SW 1271 (cell line): ENCODE data around the gene CNTN6.
"Not testable (repeated sequence)": the region's sequence is repeated elsewhere in the genome, so short reads cannot be mapped to it uniquely, and the experiment has no call there.

ENCODE experiments used
- DNase-seq, 2 experiments: peaks; one replicate each; lab custom pipeline; 2025; lab: John Stamatoyannopoulos, UW

The CNTN6 gene

DNA sequence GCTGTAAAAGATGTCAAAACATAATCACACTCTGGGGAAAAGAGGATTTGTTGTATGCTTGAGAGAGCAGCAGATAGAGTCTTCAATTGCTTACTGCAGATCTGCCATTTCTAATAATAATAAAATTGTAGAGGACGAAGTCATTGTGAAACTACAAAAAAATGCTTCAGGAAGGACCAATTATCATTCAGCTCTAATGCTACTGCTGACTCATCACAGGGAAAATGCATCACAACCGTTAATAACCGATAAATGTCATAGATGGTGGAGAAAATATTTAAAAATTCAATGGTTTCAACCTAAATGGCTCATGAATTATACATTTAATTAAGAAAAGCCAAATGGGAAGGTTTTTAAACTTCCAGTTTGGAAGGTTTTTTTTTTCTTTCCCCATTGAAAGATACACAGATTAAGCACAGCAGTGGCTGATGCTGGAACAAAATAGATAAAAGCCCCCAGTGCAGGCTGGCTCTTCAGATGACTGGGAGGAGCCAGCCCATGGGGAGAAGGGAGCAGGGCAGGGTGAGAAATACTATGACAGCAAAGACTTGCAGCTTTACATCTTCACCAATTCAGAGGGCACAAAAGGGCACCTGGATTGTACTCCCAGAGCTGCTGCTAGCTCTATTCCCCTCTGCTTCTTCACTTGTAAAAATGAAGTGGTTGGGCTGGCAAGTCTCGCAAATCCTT lies 196.1 kb downstream of the CNTN6 start:
- DNase-seq, result no peak

DNA sequence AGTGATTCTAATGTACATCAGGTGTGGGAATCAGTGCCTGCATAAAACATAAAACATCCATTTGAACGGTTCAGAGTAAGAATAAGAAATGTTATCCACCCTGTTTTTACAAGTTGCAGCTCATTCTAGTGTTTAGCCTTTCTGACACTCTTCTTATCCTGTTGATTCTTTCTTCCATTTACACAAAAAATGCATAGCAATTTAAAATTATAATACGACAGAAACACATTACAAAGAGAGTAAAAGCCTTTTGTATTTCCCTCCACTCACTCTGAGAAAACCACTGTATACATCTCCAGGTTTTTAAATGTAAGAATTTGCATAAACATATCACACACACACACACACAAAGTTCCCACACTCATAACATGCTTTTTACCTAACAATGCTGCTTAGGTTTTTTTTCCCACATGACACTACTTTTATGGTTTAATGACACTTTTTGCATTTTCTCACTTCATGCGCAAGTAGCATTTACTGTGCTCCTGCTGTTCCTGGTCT lies 199.8 kb downstream of the CNTN6 start:
- no peak for DNase-seq

DNA sequence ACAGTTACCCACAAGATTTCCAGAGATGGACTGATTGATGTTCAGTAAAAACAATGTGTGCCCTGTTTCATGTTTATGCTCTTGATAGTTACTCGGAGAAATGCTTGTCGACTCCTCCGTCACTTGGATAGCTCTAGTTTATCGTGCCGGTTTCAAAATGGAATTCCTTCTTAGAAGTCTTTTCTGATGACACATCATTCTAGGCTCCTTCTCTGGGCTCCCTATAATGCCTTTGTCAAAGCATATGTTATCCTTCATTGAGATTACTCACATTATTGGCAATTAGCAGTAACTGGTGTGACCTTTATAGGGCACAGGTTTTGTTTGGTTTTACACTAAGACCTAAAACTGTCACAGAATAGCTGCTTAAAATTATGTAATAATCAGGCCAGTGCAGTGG lies 201.8 kb downstream of the CNTN6 start:
- no peak for DNase-seq

DNA sequence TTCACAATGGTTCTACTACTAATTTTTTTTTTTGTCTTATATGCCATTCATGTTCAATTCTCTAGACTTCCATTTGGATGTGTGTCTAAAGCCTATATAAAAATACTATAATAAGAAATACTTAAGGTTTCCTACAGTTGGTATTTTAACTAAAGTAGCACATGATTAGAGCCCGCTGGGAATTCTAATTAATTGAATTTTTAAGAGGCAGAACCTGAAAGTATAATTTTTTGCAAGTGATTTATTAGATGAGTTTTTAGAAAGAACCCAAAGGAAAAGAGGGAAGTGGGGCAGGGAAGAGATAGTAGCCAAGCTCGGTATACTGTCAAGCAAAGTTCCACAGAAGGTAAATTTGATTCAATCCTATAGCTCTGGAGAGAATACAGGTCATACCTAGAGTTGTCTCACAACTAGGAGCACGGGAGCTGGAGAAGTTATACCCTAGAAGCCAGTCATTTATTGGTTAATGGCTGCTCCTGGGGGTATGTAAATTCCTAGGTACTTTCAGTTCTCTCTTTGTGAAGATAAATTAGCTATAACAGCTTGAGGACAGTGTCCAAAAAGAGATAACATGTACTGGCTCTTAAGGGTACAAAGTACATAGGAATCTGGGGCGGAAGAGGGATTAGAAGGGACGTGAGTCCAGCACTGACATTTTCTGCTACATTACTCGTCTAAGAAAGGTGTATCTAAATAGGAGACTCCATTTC lies 225.6 kb downstream of the CNTN6 start:
- DNase-seq, result no peak

DNA sequence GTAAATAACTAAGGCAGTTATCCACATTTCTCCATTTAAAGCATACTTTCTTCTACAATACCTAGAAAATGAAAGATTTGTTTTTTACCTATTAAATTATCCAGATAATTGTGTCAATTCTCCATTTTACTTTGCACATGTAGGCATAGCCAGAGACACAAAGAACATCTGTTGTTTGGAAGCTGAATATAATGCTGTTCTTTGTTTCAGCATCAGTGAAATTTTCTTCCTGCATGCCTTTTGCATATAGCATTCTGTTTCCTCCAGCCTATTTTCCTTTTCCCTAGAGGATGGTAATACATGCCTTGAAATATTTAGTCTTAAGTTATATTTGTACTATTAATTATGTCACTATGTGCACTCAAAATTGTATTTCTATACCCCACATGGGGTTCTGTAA lies 233.7 kb downstream of the CNTN6 start:
- DNase-seq, result no peak

DNA sequence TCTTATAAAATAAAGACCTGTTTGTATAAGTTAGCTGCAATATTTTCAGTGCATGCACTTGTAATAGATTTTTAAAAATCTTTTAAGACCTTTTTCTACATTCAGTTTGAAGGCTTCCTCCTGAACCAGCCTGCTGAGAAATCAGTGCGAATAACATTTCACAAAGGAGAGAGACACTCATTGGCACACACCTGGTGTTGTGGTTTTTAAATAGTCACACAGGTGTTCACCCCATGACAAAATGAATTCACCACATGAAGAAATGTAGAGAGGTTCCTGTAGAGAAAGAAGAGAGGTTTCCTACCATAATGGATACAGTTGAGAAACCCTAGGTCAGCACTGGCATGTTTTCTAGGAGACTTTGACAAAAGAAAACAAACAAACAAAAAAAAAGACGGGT lies 237.3 kb downstream of the CNTN6 start:
- DNase-seq, result no peak

DNA sequence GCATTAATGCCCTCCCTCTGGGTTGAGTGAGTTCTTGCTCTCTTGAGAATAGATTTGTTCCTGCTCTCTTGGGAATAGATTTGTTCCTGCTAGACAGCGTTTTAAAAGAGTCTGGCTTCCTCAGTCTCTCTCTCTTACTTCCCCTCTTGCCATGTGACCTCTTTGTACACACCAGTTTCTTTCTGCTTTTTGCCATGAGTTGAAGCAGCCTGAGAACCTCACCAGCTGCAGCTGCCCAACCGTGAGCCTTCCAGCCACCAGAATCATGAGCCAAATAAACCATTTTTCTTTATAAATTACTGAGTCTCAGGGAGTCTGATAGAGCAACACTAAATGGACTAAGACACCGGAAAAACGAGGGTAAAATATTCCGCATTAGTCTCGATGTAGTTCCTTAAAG lies 253.6 kb downstream of the CNTN6 start:
- no peak for DNase-seq

DNA sequence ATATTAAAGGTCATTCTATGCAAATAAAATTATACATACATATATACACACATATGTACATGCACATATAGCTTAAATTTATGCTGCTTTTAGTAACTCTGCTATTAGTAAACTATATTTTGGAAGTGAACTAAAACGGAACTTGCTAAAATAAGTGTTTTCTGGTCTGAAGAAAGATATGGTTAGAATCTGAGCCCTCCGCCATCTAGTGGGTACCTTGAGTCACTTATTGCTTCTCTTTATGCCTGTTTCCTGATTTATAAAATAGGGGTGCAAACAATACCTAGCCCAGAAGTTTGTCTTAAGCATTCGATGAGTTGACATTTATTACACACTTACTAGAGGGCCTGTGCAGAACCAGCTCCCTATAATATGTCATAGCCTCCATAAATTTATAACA lies 255.7 kb downstream of the CNTN6 start:
- no peak for DNase-seq

DNA sequence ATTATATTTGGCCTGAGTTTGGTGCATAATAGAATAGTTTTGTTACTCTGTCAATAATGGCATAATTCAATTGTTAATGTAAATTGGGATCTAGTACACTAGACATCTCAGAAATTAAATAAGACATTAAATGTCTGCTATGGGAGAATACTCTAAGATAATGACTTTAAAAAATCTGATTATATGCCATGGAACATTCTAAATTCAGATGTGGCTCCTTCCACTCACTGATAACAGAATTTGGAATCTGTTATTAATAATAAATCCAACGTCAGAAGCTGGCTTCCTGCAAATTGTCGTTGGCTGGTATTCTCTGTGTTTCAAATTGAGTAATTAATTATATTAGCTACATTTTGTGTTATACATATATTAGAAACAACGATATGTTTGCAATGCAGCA lies 258.1 kb downstream of the CNTN6 start:
- DNase-seq, result no peak

DNA sequence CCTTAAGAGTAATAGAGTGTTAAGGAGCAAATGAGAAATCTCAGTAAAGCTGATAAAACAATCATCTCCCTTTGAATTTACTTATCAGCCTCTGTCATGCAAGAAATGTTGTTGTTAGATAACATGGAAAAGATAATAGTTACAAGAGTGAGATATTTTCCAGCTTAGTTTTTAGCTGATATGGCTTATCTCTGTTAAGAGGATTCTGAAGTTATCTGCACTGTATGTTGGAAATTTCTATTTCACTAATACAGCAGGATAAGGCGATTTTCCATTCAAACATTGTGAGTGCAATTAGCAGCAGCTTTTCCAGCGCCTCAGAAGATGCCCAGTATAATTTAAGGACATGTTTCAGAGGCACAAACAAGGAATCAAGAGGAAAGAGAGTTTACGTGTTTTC lies 262.9 kb downstream of the CNTN6 start:
- no peak for DNase-seq

DNA sequence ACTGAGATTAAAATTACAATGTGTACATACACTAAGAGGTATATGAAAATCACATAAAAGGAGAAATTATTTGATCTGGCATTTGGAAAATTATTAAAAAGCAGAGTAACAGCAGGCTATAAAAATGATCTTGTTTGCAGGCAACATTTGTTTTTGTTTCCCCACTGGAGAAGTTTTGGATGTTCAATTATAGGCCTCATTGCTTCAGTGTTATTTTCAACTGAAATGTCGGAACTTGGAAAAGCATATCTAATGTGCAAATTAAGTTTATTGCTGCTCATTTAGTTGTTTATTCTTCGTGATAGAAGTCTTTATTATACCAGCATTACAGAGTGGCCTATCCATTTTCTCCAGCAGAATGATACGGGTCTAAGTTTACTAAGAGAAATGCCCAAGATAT lies 263.3 kb downstream of the CNTN6 start:
- no peak for DNase-seq

DNA sequence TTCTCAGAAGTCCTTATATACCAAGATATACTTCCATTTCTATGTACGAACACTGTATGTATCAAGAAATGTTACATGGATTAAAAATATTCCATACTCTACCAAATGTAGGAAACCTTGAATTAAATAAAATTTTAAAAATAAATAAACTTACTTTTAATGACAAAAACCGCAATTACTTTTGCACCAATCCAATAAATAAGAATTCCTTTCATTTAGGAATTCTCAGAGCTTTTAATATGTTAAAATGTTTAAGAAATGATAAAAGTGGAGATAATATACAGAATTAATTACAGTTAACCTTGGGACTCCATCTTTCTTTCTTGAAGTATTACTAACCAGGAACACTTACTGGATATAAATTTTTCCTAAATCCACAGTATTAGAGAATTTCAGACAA lies 272.7 kb downstream of the CNTN6 start:
- no peak for DNase-seq

DNA sequence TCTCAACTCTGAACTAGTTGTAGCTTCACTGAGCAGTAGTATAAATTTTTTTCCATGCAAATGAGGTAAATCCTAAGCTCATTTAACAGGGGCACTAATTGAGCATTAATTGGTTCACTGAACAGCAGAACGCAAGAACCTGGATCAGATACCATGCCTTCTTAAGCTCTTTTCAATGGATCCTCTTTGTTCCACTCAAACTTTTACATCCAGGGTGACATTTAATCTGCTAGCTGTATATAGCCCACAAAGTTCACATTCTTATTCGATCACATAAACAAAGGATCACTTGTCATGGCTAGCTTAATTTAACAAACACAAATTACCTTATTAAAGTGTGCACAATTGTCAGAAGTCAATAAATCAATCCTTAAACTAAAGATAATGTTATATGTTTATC lies 281.6 kb downstream of the CNTN6 start:
- no peak for DNase-seq

DNA sequence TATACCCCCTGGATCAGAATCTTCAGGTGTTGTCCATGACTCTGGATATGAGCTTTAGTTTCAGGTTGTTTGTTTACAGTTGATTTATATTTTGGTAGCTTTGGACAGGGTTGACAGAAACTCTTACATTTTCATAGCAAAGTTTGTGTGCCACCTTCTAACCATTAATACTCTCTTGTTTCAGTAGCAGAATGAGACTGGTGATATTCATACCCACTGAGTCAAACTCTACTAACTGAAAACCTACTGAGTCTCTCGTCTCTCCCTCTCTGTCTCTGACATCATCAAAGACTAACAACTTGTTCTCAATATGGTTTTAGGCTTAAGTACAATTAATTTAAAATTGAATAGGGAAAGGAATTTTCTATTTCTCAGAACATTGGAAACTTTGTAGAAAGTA lies 282.3 kb downstream of the CNTN6 start:
- DNase-seq, result no peak

DNA sequence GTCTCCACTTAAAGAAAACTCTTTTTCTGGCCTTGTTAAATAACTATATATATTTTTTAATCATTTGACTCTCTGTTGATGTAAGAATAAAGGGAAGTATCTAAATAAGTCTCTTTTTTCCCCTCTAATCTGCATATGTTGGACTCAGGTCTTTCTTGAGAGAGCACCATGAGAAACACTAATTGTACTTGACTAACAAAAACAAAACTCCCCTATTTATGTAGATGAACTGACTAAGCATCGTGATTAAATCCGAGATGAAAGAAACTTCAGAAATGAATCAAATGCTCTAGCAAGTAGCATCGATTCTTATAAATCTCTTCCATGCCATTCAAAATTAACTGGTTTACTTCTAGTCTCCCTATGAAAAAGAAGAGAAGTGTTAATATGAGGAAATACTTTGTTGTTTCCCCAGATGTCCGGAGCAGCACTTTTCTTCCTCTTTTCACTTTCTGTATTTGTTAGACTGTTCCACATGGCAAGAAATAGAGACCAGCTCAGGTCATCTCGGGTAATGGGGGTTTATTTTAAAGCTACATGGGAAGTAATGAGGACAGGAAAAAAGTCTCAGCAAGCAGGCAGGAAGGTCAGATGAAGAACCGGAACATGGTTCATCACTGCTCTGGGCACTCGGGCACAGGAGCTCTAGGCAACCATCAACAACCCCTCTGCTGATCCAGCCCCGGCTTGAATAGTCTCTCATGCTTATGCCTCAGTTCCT lies 288.3 kb downstream of the CNTN6 start:
- no peak for DNase-seq

DNA sequence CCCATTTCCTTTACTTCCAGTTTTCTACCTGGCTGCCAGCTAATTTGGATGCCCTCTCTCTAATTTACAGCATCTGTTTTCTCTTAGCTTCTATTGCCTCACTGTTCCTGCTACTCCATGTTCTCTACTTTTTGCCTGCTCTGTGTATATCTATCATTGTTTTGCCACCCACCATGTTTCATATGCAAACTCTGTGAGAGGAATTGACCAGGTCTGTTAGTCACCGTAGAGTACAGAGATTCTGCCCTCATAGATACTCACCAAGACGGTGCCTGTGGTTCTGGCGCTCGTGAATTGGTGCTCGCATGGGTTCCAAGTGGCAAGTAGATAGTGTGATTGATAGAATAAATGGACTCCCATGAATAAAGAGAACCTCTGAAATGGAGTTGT lies 288.8 kb downstream of the CNTN6 start:
- DNase-seq, result no peak

DNA sequence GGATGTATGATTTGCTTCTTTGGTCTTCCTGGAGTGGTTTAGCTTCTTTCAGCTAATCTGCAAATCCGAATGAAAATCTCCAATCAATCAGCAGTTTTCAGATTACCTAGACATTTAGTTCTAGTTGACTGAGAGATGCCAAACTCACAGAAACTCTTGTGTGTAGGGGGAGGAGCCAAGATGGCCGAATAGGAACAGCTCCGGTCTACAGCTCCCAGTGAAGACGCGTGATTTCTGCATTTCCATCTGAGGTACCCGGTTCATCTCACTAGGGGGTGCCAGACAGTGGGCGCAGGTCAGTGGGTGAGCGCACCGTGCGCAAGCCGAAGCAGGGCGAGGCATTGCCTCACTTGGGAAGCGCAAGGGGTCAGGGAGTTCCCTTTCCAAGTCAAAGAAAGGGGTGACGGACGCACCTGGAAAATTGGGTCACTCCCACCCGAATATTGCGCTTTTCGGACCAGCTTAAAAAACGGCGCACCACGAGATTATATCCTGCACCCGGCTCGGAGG lies 294.6 kb downstream of the CNTN6 start:
- DNase-seq, result not testable (repeated sequence)

DNA sequence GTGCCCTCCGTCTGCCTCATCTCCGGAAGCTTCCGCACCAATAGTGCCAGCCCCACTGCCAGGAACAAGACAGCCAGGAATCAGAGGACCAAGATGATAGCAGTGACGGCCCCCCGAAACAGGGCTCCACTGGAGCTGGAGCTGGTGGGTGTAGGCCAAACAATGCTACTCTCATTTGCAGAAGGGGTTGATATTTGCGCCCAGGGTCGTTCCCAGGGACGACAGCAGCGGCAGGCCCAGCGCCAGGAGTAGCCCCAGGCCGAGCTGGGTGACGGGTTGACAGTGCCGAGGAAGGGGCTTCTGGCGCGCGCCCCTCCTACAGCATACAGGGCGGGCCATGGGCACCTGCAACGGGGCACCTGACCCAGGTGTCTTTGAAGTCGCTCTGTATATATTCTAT lies 301.4 kb downstream of the CNTN6 start:
- no peak for DNase-seq

DNA sequence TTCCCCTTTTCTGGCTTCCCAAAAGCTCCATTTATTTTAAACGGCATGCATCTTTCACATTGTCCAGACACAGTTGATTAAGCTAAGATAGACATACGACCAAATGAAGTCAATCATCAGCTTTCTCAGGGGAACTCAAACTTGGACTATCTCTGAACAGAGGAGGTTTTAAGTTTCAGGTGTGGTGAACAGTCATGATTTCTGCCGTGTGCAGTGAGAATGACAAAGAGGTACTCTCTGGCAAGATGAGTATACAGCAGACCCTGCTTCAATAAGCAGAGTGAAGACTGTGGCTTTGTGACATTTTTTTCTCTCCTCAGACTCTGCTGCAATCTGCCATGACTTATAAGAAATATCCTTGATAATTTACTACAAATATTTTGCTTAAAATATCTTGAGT lies 307.7 kb downstream of the CNTN6 start:
- no peak for DNase-seq

DNA sequence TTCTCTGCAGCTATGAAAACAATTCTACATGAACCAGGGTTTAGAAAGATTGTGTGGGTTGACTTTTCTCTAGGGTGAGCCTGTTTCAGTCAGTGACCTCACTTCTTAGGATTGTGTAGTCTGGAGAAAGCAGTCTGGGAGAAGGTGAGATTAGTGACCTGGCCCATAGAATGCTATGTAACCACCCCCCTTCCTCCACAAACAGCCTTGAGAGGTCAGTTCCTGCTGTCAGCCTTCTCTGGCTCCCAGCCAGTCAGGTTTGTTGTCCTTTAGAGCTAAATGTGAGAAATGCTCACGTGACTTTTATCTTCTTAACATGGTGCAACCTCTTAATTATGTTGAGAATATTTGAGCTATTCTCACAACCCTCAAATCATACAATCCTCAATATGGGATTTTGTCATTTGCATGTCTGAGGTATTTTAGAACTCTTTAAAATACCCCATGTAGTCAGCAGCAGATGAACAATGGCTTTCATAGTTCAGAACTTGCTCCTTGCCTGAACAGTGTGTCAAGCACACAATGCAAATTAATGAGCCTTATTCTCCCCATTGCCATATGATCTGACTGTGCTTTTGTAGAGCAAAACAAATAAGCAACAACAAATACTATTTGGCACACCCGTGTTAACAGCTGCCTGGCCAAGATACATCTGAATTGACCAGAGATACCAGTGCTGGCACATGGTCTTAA lies 311.6 kb downstream of the CNTN6 start:
- DNase-seq, result no peak

DNA sequence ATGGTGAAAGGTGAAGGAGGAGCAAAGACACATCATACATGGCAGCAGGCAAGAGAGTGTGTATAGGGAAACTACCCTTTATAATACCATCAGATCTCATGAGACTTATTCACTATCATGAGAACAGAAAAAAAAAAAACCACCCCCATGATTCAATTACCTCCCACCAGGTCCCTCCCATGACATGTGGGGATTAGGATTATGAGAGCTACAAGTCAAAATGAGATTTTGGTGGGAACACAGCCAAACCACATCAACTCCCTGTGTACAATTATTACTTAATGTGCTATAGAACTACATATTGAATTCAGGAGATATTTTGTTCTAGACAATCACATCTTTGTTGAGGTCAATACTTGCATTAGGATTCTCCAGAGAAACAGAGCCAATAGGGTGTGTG lies 313.4 kb downstream of the CNTN6 start:
- no peak for DNase-seq

DNA sequence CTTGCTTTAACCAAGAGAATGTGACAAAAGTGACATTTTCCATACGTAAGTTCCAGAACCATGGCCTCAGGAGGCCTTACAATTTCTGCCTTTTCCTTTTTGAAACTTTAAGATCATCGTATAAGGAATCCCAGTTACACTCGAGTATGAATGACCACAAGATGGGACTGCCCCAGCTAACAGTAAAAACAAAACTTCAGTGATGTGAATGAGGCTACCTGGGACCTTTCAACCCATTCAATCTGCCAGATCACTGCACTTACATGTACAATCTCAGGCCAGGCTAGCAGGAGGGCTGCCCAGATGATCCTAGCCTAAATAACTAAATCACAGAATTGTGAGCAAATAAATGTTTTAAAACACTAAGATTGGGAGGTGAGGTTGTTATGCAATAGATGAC lies 328.8 kb downstream of the CNTN6 start:
- no peak for DNase-seq
